GM19240 (cell line): ENCODE measurements around the gene PPFIA4.
"Not testable (repeated sequence)": the region's sequence is repeated elsewhere in the genome, so short reads cannot be mapped to it uniquely, and the experiment has no call there.

Experiments used
- DNase-seq: peaks from one replicate; pipeline ENCODE4 v3.0.0; 2011; ENCODE audit warnings: low spot score; ENCODE audit not compliant: insufficient read length

The PPFIA4 gene

DNA sequence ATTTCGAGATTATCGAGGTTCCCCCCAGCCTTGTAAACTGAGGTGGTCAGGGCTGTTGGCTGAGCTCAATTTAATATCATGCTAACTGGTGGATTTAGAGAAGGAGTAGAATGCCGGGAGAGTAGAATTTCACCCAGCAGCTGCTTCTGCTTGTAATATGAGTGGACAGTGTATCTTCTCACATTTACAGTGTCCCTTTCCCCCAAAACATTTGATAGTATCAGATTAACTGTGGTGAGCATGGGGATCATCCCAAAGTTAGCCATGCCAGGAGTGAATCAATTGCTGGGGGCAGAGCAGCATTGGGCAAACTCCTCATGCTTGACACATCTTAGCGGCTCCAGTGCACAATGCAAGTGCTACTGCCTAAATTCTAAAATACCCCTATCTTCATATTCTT lies 9.2 kb upstream of the PPFIA4 start:
- DNase-seq: no peak

DNA sequence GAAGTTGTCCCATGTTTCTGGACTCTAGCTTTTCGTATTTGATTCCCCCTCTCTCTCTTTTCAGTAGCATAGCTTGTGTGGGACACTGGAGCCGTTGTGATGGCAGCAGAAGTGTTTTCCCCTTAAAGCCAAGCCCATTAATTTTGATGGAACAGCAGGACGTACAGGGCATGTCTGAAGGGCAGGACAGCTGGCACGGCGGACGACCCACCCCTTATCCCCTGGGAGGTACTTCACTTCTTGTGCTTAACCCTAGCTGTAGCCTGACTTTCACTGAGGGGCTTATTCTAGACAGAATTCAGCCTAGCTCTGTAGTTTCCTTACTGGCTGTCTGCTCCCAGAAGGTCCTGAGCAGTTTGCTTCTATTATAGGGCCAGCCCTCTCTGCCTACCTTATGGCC lies 8.6 kb upstream of the PPFIA4 start:
- no peak for DNase-seq

DNA sequence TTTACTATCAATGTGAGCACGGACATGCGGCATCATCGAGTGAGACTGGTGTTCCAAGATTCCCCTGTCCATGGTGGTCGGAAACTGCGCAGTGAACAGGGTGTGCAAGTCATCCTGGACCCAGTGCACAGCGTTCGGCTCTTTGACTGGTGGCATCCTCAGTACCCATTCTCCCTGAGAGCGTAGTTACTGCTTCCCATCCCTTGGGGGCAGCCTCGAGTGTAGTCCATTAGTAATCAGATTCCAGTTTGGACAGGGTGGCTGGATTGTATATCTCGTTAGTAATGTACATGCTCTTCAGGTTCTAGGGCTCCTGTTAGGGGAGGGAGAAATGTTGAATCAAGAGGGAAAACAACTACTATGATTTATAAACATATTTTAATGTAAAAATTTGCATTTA lies 3.4 kb upstream of the PPFIA4 start:
- DNase-seq: not testable (repeated sequence)

DNA sequence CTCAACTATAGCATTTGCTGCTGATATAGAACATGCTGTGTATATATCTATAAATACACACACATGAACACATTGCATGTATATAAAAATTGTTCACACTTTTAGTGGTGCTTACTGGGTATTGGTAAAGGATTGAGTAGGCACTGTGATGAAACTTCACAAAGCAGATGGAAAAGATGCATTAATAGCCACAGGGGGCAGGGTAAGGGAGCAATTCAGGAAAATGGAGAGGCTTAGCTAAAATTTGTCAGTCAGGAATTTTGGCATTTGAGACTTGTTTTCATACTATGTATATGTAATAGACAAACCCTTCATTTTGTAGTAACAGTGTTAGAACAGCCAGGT lies 633 bp upstream of the PPFIA4 start:
- no peak for DNase-seq

DNA sequence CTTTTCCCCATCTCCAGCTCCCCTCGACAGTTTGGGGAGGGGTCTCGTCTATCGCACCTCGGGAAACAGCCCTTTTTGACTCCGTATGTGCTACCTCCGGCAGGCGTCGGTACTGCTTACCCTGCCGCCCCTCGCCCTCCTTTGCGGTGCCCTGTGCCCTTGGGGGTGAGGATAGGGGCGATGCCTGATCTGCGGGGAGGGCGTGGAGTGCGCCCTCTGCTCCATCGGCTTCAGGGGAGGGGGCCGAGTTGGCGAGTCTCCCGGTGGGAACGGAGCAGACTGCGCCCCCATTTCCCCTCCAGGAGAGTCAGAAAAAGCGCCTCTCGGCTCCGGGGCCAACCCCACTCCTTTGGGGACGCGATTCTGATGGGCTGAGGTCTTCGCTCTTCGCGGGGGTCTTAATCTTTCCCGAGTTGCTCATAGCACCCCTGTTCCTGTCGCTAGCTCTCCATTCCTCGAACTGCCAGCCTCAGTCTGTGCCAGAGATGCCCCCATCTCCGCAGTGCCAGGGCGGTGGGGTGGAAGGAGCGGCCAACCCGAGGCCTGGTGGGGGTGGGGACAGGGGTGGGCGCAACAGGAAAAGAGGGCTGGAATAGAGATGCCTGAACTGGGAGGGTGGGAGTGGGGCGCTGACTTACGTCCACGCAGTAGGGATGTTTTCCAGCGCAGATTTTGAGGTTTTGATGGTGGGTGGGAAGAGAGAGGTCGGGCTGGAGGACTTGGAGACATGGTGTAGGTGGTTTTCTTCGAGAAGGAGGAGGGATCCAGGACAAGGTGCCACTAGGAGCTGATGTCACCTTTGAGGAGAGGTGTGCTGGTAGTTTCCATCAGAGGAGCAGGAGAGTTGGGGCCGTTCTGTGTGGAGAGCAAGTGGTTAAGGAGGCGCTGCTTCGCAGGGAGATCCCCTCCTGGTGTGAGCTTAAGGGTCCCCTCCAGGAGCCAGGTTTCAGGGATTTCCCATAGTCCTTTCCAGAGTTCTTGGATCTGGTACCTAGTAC lies 674 bp downstream of the PPFIA4 start:
- DNase-seq: no peak

DNA sequence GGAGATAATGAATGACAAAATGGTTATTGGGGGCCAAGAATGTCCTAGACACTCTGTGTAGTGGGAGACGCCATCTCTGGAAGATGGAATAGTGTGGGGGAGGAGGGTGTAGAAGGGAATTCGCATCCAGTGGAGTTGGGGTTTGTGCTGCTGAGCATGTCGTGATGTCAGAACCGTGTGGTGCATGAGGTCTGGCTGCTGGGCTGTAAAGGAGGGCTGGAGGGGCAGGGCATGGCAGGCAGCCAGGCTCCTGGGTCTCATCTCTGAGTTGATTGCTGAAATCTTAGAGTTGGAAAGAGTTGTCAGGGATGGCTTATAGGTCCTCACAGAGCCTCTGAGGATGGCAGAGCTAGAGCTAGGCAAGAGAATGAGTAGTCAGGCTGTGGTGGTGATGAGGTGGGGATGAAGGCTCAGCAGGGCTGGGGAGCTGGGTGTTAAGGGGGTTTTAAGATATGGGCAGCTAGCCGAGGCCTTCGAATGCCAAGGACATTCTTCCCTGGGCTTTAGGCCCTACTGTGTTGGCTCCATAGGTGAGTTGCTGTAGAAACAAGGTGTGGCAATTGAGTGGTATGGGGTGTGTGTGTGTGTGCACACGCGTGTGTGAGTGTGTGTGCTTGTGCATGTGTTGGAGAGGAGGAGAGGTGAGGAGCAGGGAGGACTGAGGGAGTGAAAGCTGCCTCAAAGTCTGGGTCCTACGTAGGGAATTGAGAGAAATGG lies 1.9 kb downstream of the PPFIA4 start:
- DNase-seq: no peak

DNA sequence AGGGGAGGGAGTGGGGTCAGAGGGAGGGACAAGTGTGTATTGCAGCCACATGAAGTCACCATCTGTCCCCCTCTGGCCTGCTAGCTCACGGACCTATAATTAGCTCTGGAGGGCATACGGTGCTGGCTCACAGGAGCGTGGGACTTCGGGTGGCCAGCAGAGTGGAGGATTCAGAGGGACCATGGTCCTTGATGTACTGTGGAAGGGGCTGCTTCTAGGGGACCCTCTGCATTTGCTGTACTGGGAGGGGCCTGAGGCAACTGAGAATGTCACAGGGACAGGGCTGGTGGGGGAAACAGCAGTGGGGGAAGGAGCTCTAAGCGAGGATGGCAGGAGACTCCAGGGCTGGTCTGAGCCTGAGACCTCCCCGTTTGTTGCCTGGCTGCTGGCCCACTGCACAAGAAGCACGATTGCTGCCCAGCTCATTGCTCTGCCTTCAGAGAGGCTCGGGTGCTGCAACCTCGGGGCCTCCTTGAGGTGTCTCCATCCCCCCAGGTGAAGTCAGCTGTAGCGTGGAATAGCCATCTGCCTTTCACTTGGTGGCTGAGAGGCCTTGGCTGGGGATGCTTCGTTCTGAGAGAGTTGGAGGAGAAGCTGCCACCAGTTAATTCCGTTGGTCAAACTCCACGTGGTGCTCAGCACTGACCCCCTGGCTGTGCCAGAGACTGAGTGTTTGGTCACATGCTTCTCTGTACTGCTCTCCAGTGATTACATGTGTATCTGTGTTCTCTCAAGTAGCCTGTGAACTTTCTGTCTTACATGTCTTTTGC lies 2.7 kb downstream of the PPFIA4 start:
- DNase-seq: no peak

DNA sequence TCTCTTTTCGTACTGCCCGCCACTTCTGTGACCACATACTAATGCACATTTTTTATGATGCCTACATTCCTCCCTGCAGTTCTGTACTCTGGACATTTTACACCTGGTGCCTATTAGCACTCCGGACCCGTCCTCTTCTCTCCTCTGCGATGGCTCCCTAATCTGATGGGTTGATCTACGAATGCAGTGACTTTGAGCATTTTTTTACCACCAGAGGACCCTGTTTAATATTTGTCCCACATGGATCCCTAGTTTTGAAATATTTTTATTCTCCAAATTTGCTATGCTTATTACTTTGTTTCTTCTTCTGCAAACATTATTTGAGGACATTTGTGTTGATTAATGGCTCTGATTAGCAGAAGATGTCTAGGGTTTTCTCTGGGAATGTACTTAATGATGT lies 5.2 kb downstream of the PPFIA4 start:
- no peak for DNase-seq

DNA sequence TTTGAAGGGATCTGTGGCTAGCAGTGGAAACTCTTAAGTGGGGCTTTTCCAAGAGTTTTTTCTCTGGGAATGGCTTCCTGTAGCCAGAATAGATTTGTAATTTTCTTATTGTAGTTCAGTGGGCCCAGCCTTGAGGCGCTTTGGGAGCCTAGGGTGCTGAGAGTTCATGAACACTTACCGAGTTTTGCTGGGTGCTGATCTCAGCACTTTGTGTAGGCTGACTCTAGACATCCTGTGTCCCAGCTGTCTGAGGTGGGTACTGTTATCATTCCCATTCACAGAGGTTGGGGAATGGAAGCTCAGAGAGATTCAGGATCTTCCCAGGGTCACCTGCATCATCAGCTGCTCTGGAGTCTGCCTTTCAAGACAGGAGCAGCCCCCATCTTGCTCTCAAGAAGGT lies 7.0 kb downstream of the PPFIA4 start:
- no peak for DNase-seq

DNA sequence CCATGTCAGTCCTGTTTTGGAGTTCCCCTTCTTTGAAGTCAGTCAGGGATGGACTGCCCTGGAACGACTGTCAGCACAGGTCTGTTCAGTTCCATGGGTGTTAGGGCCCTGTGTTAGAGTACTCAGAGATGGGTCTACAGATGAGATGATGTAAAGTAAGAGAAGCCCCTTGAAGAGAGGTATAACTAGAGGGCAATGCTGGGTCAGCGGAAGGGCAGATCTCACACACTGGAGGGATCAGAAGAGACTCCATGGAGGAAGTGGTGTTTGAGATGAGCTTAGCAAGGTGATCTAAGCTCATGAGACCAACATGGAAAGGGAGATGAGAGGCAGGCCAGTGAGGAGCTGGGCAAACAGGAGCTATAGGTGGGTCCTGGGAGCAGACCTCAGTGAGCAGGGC lies 7.6 kb downstream of the PPFIA4 start:
- DNase-seq: no peak

DNA sequence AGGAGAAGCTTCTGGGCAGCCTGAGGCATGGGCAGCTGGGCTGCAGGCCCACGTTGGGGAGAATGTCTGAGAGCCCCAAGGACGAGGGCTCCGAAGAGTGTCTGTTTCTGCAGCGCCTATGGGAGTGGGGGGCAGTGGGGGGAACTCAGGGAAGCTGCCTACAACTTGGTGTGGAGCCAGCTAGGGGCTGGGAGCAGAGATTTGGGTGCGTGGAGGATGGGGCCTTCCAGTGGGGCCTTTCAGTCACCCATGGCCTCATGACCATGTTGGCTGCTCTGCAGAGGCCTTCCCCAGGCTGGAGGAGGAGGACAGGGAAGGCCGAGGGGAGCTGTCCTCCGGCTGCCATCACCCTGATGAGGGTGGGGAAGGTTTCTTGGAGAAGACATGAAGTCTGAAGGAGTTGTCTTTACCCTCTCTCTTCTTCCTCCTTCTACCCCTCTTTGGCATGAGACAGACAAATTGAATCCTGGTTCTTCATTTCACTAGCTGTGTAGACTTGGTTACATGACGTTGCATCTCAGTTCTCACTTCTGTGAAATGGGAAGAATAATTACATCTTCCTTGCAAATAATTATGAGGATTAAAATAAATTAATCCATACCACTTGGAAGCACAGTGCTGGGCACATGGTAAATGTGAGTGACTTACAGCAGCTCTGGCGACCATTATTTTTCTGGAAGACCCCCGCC lies 8.3 kb downstream of the PPFIA4 start:
- DNase-seq: no peak

DNA sequence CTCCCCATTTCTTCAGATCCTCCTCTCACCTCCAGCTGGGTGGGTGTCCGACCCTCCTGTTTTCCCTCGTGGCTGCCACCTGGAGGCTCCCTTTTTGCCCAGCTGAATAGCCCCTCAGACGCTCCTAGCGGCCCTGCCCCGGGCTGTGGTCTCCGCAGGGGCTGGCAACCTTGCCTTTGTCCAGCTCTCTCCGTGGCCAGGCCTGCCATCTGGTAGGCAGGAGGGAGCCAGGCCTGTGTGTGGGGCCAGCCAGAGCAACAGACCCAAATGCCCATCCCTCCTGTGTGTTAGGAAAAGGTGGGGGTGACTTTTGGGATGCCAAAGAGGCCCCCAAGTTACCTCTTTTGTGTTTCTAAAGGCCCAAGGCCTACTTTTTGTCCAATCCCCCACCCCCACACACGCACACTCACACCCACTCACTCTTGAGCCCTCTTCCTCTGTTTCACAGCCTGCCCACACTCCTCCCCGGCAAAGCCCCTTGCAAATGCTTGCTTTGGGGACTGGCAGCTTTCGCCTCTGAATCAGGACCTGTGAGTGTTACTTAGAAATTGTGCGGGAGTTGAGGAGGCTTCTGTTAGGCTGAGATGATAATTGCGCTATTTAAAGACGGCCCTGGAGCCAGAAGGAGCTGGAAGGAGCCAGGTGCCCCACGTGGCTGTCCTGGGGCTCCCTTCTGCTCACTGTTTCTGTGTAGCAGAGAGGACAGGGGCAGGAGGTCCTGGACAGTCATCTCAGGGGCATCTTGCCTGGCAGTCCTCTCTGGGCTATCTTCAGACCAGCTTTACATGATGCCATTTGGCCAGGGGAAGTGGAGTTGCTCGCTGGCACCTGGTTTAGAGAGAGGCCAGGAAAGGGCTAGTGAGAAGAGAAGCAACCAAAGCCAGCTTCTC lies 9.1 kb downstream of the PPFIA4 start:
- no peak for DNase-seq

DNA sequence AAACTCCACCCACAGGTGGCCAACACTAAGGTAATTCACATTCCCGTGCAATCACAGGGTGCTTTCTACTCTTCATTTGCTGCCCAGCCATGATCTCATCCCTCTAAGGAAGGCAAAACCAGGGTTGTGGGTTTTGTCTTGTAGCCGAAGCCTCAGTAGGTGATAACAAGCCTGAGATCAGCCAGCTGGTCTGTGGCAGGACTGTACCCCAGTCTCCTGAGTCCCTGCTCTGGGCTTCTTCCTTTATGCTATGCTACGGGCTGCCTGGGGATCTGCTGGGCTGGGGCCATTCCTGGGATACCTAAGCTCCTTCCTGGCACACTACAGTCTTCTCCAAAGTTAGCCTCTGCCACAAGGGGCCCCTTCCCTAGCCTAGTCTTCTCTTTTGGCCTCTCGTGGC lies 9.8 kb downstream of the PPFIA4 start:
- no peak for DNase-seq

DNA sequence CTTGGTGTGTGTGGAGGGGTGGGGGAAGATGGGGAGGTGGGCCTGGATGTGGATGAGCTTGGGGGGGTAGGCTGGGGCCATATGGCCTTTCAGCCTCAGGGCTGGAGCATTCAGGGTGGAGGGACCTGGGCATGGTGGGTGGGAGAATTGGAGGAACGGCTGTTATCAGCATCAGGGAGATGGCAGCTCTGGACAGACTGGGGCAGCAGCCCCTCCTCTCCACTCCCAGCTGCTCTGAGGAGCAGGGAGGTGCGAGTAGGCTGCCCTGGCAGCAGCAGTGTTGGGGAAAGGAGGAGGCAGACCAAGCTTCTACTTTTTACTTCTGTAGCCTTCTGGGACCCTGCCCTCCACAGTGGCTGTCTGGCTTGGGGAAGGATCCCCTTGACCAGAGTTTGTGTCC lies 10.2 kb downstream of the PPFIA4 start:
- DNase-seq: no peak

DNA sequence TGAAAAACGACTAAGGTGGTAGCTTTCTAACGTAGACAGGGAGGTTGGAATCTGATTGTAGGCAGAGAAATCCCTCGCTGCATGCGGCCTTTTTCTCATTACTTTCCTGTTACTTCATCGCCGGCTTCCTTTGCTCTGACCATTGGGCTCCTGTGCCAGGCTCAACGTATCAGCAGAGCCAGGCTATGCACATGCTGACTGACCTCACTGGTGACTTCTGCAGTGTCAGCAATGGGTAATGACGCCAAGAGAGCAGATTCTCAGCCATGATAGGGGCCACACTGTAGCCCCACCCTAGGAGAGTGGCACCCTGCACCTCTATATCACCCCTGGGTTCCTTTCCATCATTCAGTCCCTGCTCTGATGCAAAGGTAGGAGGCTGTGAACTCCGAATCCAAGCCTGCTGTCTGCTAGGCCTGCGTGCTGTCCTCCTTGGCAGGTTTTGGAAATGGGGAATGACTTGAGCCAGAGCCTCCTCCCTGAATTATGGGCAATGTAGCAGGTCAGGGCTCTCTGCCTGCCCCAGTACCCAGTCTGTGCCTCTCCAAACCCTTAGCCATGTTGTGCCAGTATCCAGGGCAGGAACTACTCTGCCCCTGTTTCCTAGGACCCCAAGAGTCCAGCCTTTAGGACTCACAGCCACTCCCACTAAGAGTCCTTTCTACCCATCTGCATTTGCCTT lies 11.4 kb downstream of the PPFIA4 start:
- no peak for DNase-seq

DNA sequence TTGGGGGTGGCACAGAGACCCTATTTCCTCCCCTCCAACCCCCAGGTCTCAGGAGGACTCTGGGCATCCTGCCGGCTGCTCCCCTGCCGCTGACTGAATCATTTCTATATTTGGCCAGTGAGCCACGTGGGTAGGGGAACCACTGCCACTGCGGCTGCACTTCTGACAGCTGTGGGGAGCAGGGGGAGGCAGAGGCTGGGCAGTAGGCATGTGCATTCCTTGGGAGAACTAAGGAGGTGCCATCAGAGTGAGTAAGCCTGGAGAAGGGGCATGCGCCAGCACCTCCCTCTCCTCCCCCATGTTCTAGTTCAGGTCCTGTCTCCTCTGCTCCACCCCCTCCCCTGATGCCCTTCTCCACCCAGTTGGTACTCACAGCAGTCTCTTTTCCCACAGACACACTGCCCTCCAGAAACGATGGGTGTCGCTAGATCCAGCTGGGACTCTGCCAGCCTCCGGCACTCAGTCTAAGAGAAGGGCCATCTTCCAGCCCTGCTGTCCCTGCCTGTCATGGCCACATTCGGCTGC lies 12.0 kb downstream of the PPFIA4 start:
- no peak for DNase-seq

DNA sequence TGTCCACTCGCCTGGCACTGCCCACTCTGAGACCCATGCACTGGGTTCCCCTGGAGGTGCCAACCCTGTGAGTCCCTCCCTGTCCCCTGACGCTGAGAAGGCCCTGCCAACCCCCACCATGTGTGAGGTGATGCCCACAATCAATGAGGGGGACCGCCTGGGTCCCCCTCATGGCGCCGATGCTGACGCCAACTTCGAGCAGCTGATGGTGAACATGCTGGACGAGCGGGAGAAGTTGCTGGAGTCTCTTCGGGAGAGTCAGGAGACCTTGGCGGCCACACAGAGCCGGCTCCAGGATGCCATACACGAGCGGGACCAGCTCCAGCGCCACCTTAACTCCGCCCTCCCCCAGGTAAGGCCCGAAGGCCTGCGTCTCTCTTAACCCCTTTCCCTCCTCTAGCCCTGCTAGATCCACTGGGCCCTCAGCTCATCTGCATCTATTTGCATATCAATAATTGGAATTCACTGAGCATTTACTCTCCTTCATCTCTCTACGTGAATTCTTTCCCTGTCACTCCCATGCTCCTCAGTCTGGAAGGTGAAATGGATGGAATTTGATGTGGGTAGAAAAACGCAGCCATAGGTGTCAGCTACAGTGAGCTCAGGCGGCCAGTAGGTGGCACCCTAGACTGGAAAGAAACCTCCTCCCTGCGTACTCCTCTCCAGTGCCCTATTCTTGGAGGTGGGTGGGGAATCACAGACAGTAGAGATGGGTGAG lies 12.8 kb downstream of the PPFIA4 start:
- DNase-seq: peak; percentile 76

DNA sequence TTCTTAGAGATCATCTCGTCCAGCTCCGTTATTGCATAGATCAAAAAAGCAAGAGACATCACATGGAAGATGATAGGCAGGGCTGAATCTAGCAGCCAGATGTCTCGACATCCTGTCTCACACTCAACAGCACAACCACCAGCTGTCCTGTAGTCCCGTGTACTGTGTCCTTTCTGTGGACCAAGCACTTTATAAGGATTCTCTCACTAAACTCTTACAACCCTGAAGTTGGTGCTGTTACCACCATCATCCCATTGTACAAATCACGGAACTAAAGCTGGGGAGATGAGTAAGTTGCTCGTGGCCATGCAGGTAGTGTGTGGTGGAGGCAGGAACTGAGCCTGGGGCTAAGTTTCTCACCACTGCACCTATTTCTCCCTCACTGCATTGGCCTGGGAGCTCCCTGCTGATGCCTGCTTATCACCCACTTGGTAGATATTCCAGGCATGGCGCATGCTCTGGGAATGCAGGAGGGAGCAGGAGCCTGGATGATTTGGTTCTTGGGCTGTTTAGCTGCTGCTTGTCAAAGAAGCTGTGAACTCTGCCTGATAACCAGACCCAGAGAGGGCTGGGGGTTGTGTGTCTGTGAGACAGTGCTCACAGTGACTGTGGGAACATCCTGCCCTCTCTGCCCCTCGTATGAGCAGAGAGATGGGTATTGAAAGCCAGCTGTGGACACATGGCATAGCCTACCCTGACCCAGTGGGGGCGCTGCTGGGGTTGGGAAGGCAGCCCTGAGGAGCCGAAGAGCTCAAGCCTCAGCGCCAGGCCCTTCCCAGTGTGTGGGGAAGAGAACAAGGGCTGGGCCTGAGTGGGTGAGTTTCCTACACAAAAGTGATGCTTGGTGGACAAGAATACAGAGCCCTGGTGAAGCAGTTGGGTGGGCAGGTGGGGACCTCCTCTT lies 13.6 kb downstream of the PPFIA4 start:
- no peak for DNase-seq
